NCI-H2081 (cell line): ENCODE measurements around the gene CEMIP.
A peak's percentile ranks its signal among the peaks of the same experiment; 100 is the strongest.

Experiments used
- DNase-seq, 2 experiments: peaks; one replicate each; lab custom pipeline; 2025; lab: John Stamatoyannopoulos, UW

The CEMIP gene

DNA sequence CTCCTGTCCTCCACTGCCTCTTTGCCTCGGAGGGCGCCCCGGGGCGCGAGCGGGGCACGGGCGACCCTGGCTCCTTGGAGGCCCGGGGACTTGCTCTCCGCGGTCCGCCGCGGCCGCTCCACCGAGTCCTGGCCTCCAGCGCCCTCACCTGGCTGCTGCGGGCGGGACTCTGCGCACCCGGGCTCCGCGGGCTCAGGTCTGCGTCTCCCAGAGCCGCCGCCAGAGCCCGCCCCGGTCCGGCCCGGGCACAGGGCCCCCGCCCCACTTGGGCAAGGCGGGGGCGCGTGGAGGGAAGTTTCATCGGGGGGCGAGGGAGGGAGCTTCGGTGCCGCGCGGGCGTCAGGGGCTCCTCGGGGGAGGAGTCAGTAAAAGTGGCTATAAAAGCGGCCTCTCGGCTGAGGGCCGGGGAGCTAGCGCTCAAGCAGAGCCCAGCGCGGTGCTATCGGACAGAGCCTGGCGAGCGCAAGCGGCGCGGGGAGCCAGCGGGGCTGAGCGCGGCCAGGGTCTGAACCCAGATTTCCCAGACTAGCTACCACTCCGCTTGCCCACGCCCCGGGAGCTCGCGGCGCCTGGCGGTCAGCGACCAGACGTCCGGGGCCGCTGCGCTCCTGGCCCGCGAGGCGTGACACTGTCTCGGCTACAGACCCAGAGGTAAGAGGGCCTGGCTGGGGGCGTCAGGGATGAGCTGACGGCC is at the start of gene CEMIP:
Gene CEMIP, plus strand, starts transcription at position 407 of the 694 bp plus-strand sequence. CDS start 94,510 bp downstream, outside the sequence.
- peak; percentile 86 for DNase-seq

DNA sequence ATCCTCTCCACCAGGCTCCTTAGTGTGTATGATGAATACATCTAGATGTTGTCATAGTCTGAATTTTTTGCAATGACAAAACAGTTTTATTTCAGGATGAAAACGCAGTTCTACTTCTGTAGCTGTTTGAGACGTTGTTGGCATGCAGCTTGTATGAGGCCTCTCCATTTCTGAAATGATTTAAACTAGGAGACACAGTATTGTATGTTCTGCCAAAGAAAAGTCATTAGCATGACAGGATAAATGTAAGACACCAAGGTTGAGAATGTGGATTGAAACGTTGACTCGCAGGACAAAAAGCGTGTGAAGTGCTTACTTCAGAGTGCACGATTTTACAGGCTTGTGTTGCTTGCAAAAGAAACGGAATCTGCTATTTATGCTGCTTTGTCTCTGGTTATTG is 48.8 kb upstream of the CEMIP start:
- DNase-seq: no peak

GRCh38 chr15:80730926-80731325 is 48.2 kb upstream of the CEMIP start:
- no peak for DNase-seq

- no peak for DNase-seq
These were observed 47.0 kb upstream of the CEMIP start for GRCh38 chr15:80732167-80732566.

GRCh38 chr15:80732818-80733217 is 46.4 kb upstream of the CEMIP start:
- no peak for DNase-seq

GRCh38 chr15:80733460-80733859 is 45.7 kb upstream of the CEMIP start:
- no peak for DNase-seq

DNA sequence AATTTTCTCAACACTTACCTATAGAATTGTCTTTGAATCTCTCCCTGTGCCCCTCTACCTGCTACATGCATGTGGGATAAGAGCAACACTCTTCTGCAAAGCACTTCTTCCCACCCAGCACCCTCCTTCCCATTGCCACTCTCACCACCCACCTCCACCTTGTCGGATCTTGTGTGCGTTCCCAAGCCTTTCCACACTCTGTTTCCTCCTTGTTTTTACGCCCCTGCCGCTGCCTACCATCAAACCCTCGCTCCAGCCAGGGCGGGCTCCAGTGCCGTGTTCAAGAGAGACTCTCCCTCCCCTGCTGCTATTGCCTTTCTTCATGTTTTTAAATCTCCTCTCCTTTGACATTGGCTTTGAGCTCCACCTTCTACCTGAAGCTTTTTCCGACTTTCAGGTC is 43.8 kb upstream of the CEMIP start:
- no peak for DNase-seq

- DNase-seq: peak; percentile 47 to 70
These were observed 42.6 kb upstream of the CEMIP start for GRCh38 chr15:80736560-80736959.

DNA sequence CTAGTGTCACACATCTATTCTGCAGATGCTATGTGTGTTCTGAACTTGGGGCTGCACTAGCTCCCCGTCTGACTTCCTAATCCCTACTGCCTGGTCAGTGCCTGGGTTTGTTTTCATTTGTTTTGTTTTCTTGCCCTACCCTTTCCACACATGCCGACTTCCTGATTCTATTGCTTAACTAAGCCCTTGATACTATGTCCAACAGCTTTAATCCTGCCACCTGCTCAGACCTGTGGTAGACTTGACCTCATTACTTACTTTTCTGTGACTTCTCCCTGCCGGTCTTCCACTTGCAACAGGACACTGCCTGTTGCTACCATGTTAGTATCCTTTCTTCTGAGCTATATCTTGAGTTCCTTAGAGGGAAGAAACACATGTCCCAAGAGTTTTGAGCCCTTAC is 39.3 kb upstream of the CEMIP start:
- DNase-seq: no peak

GRCh38 chr15:80742081-80742480 is 37.1 kb upstream of the CEMIP start:
- no peak for DNase-seq

DNA sequence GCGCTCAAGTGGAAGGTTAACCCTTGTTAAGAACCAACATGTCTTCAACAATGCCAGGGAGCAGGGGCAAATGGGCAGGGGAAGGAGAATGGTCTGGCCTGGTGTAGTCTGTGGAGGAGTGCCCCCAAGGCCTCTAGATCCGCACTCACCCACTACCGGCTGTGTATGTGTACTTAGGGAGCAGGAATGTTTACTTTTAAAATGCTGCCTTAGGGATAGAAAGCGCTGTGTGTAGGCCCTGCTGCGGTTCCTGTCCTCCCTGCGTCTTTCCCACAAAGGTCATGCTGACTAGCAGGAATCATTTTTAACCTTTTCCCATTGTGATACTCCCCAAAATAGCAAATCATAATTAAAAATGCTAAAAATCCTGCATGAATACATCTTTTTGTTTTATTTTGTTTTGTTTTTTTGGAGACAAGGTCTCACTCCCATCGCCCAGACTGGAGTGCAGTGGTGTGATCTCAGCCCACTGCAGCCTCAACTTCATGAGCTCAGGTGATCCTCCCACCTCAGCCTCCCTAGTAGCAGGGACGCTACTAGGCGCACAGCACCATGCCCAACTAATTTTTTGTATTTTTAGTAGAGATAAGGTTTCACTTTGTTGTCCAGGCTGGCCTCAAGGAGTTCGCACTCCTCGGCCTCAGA is 35.9 kb upstream of the CEMIP start:
- peak in 1 of 2 experiments; percentile 47 for DNase-seq

GRCh38 chr15:80744415-80744814 is 34.8 kb upstream of the CEMIP start:
- no peak for DNase-seq

DNA sequence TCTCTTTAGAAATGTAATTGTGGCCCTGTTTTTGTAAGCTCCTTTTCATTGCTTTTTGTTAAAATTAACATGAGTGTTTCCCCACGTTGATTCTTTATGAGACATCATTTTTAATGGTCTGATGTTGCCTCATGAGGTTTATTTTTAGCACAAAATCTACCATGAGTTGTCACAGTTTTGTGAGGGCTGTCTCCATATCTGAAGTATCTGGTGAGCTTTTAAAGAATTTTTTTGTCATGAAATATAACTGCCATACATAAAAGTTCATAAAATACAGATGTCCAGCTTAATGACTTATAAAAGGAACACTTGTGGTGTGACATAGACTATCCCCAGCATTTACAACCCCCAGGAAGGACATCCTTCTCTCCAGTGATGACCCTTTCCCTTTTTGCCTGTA is 34.3 kb upstream of the CEMIP start:
- no peak for DNase-seq

GRCh38 chr15:80745888-80746287 is 33.3 kb upstream of the CEMIP start:
- DNase-seq: no peak

DNA sequence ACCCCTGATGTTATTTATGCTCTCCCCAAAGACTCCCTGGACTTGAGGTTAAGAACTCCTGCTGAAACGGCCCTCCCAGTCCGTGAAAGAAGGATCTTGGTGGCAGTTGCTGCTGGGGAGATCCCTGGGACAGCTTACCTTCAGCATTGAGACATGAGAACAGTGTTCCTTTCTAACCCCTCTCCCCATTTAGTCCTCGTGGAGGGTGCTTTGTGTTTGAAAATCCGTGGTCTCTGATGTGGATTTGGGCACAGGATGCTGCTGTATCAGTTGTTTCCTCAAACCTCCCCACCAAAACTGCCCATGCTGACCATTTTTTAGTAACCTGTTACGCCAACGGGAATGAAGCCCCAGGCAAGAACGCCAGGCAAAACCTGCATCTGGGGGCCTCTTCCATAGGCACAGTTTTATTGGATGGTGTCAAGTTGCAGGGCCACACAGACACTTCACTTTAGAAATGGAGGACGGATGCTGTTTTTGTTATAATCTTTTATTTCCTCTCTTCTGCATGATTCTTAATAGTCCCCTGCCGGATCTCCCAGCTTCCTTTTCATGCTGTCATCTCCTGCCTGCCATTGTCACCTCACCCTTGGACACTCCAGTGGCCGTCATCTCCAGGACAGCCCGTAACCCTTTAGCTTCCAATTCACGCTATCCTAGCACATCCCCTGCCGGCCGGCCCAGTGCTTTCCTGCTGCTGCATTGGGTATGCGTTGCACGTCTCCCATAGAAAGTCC is 31.7 kb upstream of the CEMIP start:
- no peak for DNase-seq

- no peak for DNase-seq
These were observed 29.6 kb upstream of the CEMIP start for GRCh38 chr15:80749589-80749988.

DNA sequence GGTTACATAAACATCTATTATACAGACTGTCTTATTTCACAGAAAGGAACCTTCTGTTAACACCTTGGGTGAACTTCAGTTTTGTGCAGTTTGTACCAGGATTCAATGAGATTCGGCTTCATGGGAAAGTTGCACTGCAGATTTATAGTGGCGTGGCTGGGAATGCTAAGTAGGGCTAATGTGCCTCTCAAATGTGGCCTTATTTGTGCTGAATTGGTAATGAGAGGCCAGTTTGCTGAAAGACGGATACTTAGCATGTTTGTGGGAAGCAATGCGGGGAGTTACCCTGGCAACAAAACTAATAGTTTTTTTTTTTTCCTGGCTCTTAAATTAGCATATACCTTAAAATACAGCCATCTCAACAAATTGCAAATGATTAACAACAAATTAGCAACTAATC is 28.6 kb upstream of the CEMIP start:
- DNase-seq: no peak

GRCh38 chr15:80752204-80752603 is 27.0 kb upstream of the CEMIP start:
- peak in 1 of 2 experiments; percentile 30 for DNase-seq

DNA sequence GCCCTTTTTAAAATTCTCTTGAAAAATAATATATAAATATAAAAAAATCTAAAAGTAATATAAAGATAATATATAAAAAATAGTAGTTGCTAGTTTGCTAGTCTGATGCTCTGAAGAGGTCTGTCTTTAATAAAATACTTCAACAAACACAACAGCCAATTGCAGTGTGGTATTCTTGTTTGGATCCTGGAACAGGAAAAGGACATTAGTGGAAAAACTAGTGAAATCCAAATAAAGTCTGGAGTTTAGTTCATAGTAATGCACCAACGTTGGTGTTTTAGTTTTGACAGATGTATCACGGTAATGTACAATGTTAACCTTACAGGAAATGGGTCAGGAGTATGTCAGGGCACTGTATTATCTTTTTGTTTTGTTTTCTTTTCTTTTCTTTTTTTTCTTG is 26.0 kb upstream of the CEMIP start:
- DNase-seq: no peak

- DNase-seq: no peak
These were observed 25.2 kb upstream of the CEMIP start for GRCh38 chr15:80754014-80754413.

DNA sequence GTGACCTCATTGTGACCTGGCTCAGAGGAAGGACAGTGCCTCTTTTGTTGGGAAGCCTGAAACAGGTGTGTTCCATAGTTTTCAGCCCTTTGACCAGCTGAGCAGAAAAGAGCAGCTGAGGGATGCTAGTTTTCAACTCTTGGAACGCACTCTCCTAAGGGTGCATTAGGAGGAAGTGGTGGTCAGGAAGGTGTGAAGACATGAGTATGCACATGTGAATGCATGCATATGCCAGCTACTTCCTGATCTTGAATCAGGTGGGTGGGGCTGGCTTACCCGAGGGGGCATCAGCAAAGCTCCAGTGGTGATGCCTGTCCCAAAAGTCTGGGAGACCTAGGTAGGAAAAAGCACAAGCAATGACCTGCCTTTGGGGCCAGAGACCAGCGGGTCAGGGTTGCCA is 23.3 kb upstream of the CEMIP start:
- DNase-seq: no peak

GRCh38 chr15:80758130-80758745 is 20.9 kb upstream of the CEMIP start:
- DNase-seq: no peak

- DNase-seq: no peak
These were observed 18.2 kb upstream of the CEMIP start for GRCh38 chr15:80760960-80761359.
